Measurements from ENCODE around the gene FCHSD2.

DNA sequence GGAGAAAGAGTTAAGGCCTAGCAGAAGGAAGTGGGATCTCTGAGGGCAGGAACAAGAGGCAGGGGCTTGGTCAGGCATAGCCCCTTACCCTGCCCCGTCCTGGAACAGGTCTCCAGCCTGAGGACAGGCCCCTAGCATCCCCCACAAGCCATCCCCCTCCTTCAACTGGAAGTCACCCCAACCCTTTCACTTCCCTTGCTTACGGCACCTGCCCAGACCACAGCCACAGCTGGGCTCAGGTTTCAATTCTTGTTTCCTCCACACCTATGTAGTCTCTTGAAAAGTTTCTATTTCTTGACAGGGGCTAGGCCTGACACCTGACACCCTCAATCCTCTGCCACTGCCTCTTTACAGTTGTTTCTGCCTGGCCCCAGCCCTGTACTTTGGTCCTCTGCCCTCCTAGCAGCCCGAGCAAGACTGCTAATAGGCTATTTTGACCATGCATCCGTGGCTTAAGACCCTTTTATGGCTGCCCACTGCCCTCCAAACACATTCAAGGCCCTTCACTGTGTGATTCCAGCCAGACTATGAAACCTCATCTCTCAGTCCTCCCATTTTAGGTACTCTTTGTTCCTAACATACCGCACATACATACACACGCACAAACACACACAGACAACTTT lies 10.9 kb upstream of the FCHSD2 start:
- TF ChIP-seq, protein P1, sequence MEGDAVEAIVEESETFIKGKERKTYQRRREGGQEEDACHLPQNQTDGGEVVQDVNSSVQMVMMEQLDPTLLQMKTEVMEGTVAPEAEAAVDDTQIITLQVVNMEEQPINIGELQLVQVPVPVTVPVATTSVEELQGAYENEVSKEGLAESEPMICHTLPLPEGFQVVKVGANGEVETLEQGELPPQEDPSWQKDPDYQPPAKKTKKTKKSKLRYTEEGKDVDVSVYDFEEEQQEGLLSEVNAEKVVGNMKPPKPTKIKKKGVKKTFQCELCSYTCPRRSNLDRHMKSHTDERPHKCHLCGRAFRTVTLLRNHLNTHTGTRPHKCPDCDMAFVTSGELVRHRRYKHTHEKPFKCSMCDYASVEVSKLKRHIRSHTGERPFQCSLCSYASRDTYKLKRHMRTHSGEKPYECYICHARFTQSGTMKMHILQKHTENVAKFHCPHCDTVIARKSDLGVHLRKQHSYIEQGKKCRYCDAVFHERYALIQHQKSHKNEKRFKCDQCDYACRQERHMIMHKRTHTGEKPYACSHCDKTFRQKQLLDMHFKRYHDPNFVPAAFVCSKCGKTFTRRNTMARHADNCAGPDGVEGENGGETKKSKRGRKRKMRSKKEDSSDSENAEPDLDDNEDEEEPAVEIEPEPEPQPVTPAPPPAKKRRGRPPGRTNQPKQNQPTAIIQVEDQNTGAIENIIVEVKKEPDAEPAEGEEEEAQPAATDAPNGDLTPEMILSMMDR (IDR thresholded peaks at IDR 0.05; ENCODE audit: insufficient read depth, low read depth, low read length): no peak
- TF ChIP-seq EZH2 (IDR thresholded peaks at IDR 0.05; ENCODE audit: insufficient read depth, low read length): no peak

Data from astrocyte (in vitro differentiated cells and primary cell).